COLO668 (cell line): Measurements from ENCODE around the gene IZUMO1R.
"Not testable (repeated sequence)": the region's sequence is repeated elsewhere in the genome, so short reads cannot be mapped to it uniquely, and the experiment has no call there.

ENCODE experiments used
- DNase-seq: peaks from one replicate; lab custom pipeline; 2025; ENCODE audit not compliant: unreplicated experiment; lab: John Stamatoyannopoulos, UW

Gene IZUMO1R

DNA sequence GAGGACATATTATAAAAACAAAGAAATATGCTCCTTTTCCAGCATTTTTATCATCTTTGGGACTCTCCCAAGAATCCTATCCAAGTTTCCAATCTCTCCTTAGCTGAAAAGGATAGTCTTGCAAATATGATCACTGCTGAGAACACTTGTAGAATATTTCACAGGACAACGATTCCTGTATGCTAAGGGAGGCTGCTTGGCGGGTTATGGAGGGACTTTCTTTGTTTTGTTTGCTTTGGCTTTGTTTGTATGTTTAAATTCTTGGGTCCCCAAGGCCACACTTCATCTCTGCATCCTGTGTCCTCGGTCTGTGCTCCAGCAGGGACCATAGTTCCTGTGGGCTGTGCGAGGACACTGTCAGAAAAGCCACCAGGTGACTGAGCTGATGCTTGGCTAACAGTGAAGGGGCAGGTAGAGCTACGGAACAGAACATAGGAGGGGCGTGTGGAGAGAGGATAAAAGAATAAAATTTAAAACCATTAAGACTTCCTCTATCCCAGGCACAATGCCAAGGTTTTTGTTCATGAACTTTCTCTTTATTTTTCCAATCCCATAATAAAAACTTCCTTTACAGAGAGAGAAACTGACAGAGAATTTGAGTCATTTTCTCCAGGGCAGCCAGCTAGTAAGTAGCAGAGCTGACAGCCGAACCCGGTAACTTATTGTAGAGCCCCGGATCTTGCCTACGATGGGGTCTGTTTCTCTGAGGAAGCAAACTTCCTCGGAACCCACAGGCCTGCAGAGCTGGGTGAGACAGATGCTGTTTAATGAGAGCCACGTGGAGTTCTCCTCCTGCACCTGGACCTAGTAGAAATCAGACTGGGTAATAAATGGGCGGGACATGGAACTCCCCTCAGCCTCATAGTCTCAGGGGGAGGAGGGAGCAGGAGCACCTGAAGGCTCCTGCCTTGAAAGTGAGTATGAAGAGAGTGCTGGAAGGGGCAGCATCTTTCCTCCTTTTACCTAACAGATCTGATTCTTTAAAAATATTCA, at the start of gene IZUMO1R:
TSS of gene IZUMO1R (plus strand) at position 615 of the 993 bp plus-strand sequence. CDS start 1,057 bp downstream, outside the sequence.
- no peak for DNase-seq

DNA sequence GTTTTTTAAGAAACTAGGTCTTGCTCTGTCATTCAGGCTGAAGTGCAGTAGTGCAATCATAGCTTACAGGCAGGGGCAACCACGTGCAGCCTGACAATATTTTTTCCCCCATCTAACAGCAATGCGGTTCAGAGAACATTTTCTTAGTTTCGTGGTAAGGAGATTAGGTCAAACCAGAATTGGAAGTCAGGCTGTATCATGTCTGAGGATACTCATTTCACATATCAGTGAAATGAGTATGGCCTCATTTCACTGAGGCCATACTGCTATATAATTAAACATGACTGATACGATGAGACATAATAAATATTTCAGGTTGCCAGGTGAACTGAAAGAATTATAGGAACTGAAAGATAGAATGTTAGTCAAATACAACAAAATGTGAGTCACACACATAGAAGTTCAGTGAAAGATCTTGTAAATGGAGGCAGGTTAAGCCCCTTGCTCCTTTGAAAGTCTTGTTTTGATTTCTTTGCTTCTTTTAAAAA, 32.5 kb upstream of the IZUMO1R start:
- no peak for DNase-seq

DNA sequence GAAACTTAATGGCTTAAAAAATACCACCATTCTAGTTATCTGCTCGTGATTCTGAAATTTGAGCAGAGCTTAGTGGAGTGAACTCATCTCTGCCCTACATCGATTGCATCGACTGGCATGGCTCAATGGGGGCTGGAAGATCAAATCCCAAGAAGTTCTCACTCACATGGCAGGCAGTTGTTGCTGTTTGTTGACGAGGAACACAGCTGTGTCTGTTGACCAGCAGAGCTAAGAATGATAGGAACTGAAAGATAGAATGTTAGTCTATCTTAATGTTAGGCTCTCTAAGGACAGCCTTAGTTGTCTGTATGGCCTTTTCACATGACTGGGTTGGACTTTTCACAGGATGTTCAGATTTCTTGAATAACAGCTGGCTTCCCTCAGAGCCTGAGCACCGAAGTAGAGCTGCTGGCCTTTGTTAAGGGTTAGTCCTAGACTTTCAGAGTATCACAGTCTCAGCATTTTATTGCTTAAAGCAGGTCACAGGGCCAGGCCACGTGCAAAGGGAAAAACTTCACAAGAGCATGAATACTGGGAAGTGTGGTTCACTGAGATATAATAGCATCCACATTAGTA, 31.6 kb upstream of the IZUMO1R start:
- DNase-seq: no peak

DNA sequence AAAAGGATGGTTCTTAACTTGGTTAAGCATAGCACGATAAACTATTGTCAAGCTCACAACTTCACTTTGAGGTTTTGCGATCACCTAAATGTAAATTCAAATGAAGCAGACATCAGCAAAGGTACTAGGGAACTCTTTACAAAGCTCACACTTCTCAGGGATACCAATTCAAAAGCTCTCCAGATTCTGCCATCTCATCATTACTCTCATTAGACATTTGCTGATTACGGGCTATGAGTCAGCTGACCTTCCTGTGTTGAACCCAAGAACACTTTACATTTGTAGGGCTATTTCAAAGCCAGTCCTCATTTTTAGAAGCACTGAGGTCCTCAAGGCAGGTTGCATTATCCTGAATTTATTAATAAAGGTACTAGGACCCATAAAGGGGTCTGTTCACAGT, 28.4 kb upstream of the IZUMO1R start:
- DNase-seq: no peak

DNA sequence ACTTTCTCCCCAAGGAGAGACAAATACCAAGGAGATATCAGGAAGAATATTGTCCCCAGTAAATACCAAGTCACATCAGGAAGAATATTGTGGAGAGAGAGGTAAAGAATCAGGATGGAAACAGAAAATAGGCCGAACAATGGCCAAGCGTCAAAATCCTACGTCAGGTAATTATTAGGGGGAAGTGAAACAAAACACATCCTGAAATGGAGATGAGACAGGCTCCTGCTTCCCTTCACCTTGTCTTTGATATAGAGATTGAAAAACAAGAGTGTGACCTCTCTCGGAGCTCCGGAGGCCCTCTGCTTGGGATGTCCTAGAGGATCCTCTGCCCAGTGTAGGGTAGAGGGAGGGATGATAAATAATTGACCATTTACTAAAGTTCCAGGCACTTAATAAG, 27.4 kb upstream of the IZUMO1R start:
- DNase-seq: no peak

DNA sequence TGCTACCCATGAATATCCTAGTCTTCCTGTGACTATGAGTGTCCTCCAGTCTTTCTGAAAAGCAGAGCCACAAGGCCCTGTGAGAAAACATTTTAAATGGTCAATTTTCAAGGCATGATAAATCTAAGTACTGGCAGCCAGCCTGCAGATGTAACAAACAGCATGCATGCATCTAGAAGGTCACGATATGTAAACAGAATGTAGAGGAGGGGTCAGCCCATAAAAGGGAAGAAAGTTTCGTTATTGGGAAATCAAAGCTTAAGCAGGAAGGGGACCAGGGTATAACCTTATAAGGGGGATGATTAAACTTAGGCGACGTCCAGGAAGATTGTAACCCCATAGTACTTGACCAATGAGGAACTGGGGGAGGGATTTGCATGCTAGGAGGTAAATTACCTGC, 26.2 kb upstream of the IZUMO1R start:
- DNase-seq: not testable (repeated sequence)

DNA sequence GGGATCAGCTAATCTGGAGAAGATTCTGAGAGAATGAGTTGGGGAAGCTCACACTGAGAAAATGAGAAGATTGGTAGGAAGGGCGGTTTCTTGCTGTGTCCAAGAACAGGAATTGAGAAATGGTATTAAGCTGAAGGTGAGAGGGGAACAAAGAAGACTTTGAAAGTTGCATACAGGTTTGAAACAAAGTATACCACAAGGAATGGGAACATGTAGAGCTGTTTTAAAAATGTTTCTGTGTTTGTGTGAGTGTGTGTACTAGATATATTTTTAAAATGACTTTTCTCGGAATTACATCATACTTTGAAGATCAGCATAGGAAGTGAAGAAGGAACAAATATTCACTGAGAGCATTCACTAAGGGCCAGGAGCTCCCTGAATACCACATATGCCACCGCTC, 24.4 kb upstream of the IZUMO1R start:
- no peak for DNase-seq

DNA sequence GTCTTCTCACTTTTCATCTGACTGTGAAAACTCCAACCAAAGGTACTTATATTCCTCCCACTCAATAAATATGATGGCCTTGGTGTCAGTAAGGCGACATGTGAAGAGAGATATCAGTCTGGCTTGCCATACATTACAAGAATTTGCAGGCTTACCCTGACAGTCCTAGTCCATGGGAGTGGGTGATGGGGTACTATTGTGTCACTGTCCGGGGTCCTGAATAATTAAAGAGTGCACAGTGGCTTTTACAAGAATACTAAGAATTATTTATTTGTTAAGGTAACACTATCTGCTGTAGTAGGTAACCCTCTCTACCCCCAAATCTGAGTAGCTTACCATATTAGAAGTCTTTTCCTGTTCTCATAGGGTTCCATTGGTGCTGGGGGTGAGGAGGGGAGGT, 23.1 kb upstream of the IZUMO1R start:
- DNase-seq: no peak

DNA sequence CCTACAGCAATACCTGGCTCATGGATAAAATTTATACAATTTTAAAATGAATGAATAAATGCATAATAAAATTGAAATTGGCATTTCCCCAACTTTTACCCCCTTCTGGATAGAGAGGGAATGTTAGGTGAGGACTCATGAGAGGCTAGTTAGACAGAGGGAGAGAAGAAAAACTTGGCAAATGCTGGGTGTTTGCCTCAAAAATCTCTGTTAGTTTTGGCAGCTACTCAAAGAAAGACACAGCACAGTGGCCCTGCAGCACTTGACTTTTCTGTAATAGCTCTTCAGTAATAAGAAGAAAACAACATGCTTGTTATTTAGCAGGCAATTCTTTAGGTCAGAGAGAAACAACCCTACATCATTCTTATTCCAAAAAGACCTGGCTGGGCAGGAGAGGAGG, 20.7 kb upstream of the IZUMO1R start:
- DNase-seq: no peak

DNA sequence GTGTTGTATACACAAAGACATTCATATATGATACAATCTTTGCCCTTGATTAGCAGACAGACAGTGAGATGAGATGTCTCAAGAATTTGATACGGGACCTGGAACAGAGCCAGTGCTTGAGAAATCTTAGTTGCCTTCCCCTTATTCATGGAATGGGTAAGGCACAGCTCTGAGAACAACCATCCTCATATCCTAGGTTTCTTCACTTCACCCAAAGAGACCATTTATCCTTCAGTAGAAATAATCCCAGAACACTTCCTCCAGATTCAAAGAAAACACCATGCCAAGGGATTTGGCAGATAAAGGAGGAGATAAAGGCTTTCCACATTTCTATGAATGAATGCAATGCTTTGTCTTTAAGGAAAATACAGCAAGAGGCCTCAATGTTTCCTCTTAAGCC, 8.8 kb upstream of the IZUMO1R start:
- DNase-seq: no peak

DNA sequence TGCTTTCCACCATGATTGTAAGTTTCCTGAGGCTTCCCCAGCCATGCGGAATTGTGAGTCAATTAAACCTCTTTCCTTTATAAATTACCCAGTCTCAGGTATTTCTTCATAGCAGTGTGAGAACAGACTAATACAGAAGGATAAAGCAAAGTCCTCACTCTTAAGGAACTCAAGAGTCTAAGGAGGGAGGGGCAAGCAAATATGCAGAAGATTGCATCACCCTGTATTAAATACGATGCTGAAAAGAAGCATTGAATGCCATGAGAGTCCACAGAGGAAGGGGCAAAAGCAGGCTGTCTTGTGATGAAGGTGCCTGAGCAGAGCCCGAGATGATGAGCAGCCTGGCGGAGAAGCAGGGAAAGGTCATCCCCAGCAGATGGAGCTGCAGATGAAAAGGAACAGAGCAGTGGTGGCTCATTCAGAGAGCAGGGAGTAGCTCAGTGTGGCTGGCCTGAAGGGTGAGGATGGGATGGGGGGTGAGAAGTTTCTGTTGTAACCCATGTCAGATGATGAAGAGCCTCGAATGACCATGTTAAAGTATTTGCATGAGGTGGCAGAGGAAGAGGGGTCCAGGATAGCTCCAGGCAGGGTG, 6.3 kb upstream of the IZUMO1R start:
- DNase-seq: no peak

DNA sequence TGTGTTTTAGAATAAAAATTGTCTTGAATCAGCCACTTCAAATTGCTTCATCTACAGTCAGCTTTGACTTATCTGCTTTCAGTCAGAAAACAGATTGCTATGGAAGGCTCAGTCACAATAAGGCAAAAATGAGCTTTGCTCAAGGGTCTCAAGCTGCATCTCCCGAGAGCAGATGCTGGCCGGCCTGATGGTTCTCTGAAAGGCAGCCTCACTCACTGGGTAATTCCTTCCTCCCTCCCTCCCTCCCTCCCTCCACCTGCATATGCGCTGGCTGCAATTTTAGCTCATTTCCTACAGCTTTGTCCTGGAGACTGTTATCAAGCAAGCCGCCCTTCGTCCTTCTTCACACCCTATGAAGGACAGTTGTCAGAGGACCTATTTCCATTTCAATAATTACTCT, 1.6 kb upstream of the IZUMO1R start:
- DNase-seq: no peak

DNA sequence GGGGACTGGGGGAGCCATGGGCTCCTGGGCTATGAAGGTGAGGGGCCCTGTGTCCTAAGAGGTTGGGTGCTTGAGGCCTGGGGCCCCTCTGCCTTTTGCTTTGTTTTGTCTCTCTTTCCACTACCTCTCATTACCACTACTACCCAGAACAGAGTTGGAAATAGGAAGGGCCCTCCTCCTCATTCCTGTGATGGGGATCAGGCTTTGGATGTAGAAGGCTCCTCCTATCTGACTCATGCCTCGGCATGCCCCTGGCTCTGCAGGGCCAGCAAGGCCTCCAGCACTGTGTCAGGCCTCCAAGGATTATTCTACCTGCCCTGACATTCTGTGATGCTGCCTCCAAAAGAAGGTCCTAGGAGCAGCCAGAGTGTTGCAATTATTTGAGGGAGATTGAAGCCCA, 766 bp downstream of the IZUMO1R start:
- no peak for DNase-seq

DNA sequence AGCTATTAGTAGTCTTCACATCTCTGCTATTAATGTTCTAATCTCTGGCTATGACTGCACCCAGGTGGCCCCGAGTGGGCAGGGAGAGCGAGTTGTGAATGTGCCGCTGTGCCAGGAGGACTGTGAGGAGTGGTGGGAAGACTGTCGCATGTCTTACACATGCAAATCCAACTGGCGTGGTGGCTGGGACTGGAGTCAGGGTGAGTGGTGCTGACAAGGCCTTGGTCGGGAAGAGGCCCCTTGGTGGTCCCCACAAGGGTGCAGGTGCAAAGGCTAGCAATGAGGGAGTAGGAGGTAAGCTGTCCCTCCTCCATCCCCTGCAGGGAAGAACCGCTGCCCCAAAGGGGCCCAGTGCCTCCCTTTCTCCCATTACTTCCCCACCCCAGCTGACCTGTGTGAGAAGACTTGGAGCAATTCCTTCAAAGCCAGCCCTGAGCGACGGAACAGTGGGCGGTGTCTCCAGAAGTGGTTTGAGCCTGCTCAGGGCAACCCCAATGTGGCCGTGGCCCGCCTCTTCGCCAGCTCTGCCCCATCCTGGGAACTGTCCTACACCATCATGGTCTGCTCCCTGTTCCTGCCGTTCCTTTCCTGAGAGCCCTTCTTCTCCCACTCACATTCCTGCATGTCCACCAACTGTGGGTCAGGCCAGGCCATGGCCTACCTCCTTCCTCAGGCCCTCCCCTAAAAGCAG, 2.9 kb downstream of the IZUMO1R start:
- no peak for DNase-seq

DNA sequence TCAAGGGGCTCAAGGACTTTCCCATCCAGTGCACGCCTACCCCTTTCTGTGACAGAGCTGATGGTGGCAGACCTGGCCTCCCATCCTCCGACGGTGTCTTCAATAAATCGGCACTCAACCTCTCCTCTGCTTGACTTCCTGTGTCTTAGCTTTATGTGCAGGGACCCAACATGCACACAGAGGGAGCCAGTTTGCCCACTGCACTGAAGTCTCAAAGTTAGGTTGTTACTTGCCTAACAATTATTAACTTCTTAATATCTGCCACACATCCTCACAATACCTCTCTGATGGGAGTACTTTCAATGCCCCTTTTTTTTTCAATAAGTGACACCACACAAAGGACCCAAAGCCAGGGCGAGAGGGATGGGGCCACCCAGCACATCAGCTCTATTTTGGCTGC, 3.6 kb downstream of the IZUMO1R start:
- no peak for DNase-seq

DNA sequence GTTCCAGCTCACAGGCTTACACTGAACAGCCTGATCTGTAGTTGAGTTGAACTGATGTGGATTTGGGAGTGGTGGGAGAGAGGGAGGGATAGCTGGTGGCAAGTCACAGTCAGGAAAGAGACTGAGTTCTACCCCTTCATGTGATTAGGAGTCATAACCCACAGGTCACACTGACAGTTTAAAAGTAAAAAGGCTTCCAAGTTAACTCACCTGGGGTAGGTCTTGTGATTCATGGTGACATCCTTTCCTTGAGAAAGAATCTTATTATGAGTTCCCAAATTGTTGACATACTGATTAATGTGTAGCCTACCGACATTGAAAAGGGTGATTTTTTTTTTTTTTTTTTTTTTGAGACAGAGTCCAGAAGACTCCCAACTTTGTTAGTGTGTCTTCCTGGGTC, 5.4 kb downstream of the IZUMO1R start:
- no peak for DNase-seq

DNA sequence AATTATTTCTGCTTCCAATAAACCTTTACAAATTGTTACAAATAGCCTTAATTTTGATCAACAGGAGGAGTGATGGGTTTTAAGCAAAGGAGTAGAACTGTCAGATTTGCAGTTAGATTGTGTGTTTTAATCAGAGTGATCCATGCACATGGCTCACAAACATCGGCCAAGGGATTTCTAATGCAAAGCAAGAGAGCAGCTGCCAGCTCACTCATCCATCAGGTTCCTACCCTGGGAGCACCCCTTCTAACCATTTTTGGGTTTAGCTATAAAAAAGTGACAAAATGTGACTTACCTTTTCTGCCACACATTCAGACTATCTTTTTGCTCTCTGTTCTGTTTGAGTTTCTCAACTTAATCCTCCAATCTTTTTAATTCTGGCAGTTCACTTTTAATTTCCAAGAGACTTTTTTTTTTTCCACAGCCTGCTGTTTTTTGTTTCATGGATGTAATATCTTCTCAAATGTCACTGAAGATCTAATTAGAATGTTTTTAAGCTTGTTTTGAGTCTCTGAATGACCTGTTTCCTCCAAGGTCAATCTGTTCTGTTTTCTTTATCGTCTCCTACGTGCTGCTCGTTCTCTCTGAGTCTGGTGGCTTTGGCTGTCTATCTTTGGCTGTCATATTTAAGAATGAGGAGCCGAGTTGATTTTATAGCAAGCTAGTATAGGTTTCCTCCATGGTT, 6.0 kb downstream of the IZUMO1R start:
- DNase-seq: no peak

DNA sequence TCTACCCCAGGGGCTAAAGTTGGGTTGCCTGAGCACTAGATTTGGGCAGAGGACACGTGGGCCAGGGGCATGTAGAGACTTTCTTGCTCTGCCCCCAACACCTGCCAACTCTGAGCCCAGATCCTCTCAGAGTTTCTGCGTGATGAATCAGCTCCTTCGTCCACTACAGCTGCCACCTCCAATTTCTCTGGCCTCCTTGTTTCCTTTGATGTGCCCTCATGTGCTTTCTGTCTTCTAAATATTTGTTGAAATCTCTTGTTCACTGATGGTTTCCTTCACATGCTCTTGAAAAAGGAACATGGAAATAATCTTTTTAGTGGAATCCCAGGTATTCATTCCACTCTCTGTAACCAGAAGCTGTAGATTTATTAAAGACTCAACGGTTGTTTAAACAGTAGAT, 8.0 kb downstream of the IZUMO1R start:
- DNase-seq: no peak

DNA sequence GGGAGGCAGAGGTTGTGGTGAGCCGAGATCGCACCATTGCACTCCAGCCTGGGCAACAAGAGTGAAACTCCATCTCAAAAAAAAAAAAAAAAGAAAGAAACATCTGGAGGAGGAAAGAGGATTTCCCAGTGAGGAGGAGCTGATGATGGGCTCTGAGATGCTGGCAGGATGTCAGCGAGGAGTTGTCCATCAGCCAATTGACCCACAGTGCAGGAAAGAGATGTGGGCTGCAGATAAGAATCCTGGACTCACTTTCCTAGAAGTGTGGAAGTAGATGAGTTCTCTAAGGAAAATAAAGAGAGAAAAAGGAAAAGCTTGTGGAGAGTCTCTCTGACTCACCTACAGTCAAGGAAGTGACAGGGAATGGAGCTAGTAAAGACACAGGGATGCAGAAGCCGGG, 9.7 kb downstream of the IZUMO1R start:
- no peak for DNase-seq

DNA sequence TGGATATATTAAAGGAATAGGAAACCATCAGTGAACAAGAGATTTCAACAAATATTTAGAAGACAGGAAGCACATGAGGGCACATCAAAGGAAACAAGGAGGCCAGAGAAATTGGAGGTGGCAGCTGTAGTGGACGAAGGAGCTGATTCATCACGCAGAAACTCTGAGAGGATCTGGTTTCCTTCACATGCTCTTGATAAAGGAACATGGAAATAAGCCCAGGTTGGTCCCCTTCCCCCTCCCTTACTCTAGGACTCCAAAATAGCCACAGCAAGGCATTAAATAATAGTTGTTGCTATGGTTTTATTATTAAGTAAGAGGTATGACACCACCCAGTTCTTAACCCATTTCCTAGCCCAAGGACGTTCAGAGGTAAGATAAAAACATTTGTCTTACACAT, 11.3 kb downstream of the IZUMO1R start:
- DNase-seq: no peak

DNA sequence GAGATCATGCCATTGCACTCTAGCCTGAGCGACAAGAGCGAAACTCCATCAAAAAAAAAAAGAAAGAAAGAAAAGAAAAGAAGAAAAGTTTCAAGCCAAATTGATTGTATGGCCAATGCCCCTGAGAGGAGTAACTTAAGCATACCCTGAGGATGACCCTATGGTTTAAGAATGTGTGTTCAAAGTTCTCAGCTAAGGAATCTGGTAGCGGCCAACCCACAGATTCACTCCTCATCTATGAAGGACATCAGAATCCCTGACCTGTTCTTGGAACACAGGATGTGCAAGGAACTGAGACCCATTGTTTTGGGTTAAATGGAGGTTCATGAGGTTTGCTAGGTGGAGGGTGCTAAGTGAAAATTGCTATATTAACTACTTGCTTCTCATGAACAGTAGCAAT, 18.1 kb downstream of the IZUMO1R start:
- no peak for DNase-seq
